ENCODE measurements around the gene SAFB. TPM values are rescaled to one million over a fixed set of nuclear protein-coding genes. Genes with fewer than 3 reads are reported as not detected.

The SAFB gene
- total and polyA plus RNA-seq, 2 experiments from 2014 or later, result 36.5 to 49.4 TPM

DNA sequence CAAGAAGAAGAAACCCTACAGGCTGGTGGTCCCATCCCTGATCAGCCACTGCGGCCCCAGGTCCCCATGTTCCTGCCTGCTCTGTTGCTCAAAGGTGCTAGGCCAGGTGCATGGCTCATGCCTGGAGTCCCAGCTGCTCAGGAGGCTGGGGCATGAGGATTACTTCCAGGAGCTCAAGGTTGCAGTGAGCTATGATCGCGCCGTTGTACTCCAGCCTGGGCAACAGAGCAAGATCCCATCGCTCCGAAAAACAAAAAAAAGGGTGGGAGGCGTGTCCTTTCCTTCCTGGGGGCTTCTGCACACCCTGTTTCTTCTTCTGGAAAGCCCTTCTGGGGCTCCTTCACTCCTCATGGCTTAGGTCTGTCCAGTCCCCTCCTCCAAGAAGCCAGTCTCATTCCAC, 43.2 kb upstream of the SAFB start:
- Histone ChIP-seq H3K4me3 (no peak overlapping the region), H3K4me2 (ENCODE audit: unreplicated experiment) (no peak overlapping the region), H3K9ac (no peak overlapping the region), H3F3A (ENCODE audit: insufficient read depth) (no peaks in the 10 kb centered on the region), H3K79me2 (ENCODE audit: insufficient read depth) (no peaks in the 10 kb centered on the region), H2AFZ (no peak overlapping the region), H4K20me1 (ENCODE audit: insufficient read depth) (no peaks in the 10 kb centered on the region), H3K36me3 (ENCODE audit: low read depth) (no peaks in the 10 kb centered on the region), H3K27ac (no peak overlapping the region), H3K4me1 (ENCODE audit: insufficient read depth) (no peaks in the 10 kb centered on the region), H3K9me2 (ENCODE audit: insufficient read depth) (no peaks in the 10 kb centered on the region), H3K9me3 (ENCODE audit: low read depth) (no peaks in the 10 kb centered on the region), H3K27me3 (replicated peaks; ENCODE audit: insufficient read depth) (no peaks in the 10 kb centered on the region)
- in situ Hi-C loops (cut with MboI), result loop anchor here (10.0 kb wide), 1 partner anchor 535 kb away; no protein-coding TSS in a partner anchor
- WGBS, 2 experiments (ENCODE audit: low coverage in 1 of 2, low lambda C conversion rate in 2 of 2, missing lambda C conversion rate in 2 of 2), result 74 to 79% methylated on average over 7 of the region's 7 CpGs
- DNase-seq, result no peak
- TF ChIP-seq EZH2 (IDR thresholded peaks at IDR 0.05; ENCODE audit: insufficient read depth, poor library complexity, severe bottlenecking), result no peak
- TF ChIP-seq EZH2phosphoT487 (IDR thresholded peaks at IDR 0.05; ENCODE audit: insufficient read depth, low read depth), result no peak

DNA sequence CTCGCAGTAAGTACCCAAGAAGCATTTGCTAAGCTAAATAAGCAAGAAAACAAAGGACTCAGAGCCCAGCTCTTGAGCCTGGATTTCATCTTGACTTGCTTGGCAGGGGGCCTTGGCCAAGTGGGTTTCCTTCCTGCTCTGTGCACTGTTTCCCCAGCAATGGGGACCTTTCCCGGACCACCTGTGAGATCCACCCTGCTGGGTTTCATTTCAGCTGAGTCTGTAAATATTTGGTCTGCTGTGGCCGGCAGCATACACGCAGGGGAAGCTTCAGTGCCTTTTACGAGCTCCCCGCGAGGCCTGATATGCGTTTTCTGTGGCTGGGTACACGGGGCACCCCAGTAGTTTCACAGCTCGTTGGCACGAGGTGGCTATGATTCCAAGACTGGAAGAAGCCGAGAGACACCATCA, 42.7 kb upstream of the SAFB start:
- Histone ChIP-seq H3K9me3 (ENCODE audit: low read depth) (no peaks in the 10 kb centered on the region), H2AFZ (no peak overlapping the region), H3K27ac (no peak overlapping the region), H3K4me2 (ENCODE audit: unreplicated experiment) (no peak overlapping the region), H4K20me1 (ENCODE audit: insufficient read depth) (no peaks in the 10 kb centered on the region), H3F3A (ENCODE audit: insufficient read depth) (no peaks in the 10 kb centered on the region), H3K4me3 (no peak overlapping the region), H3K36me3 (ENCODE audit: low read depth) (no peaks in the 10 kb centered on the region), H3K9ac (no peak overlapping the region), H3K79me2 (ENCODE audit: insufficient read depth) (no peaks in the 10 kb centered on the region), H3K4me1 (ENCODE audit: insufficient read depth) (no peaks in the 10 kb centered on the region), H3K9me2 (ENCODE audit: insufficient read depth) (no peaks in the 10 kb centered on the region), H3K27me3 (replicated peaks; ENCODE audit: insufficient read depth) (no peaks in the 10 kb centered on the region)
- DNase-seq, result no peak
- 62 to 65% methylated on average over 12 of the region's 12 CpGs for WGBS, 2 experiments (ENCODE audit: low coverage in 1 of 2, low lambda C conversion rate in 2 of 2, missing lambda C conversion rate in 2 of 2)
- in situ Hi-C loops (cut with MboI), result no loop called here
- TF ChIP-seq EZH2 (IDR thresholded peaks at IDR 0.05; ENCODE audit: insufficient read depth, poor library complexity, severe bottlenecking) (no peak), EZH2phosphoT487 (IDR thresholded peaks at IDR 0.05; ENCODE audit: insufficient read depth, low read depth) (no peak)

DNA sequence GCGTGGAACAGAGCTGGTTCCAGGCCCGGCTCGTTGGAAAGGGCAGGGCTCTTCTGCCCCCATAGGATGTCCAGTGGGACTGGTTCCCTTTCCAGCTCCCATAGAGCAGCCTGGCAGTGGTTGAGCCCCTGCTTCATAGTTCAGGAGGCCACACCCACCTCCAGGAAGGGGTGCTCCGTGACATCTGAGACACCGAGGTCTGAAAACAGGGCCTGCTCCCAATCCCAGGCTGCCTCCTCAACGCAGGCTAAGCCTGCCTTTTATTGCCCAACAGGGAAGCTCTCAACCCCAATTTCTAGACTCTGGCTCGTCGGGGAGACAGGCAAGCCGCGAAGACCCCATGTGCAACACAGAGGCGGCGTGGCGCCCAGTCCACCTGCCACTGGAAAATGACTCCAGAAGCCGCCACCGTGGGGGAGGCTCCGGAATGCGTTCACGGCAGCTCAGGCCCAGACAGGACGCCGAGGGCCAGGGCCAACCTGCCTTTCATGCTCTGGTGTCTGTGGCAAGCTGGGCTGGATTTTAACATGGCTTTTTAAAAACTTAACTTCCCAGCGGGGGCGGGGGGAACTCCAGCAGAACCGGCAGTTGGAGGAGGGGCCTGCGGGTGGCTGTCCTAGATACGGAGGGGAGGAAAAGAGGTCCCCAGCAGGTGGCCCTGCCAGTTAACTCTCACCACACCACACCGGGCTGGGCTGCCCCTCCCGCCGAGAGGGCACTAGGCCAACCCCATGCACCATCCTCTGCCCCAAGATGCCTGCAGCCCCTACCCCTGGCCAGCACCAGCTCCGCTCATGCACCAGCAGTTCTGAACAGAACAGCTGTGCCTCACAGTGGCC, 37.2 kb upstream of the SAFB start:
- H2AFZ ChIP-seq, result no peak overlapping the region
- H3K9ac ChIP-seq, result no peak overlapping the region
- peaks cover 7% of the 10 kb centered on the region; the same call in 1 of the 2 replicates for H3K36me3 ChIP-seq (ENCODE audit: low read depth)

DNA sequence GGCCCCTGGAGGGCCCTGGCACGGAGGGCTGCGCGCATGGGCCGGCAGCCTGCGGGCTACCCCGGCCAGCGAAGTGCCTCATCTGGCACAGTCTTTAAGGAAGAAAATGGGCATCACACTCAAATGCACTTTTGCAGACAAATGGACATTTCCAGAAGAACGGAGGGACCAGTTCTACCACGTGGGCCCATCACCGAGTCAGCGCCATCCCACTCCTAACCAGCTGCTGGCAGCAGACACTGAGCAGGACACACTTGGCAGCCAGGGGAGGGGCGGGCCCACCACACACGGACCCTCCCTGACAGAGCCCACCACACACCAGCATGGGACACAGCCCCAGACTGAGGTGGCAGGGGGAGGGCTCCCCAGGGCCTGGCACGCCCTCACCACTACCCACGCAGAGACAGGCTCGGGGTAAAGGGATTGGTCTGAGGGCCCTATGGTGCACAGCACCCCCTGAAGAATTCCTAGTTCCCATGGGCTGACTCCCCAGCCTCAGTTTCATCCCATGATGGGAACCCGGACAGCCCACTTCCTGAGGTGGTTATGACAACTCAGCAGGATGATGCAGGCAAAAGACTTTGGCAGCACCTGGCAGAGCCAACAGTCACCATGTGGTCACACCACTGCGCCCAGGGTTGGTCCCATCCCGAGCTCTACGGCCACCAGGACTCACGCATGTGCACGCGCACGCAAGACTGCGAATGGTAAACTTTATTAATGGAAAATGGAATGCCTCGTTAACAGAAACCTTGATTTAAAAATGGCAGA, 36.4 kb upstream of the SAFB start:
- no peaks in the 10 kb centered on the region for H3K9me3 ChIP-seq (ENCODE audit: low read depth)
- no peaks in the 10 kb centered on the region for H3F3A ChIP-seq (ENCODE audit: insufficient read depth)
- no peaks in the 10 kb centered on the region for H3K4me1 ChIP-seq (ENCODE audit: insufficient read depth)
- H3K27ac ChIP-seq, result no peak overlapping the region
- in situ Hi-C loops (cut with MboI), result no loop called here
- H3K36me3 ChIP-seq (ENCODE audit: low read depth), result peaks cover 11% of the 10 kb centered on the region; the same call in 1 of the 2 replicates
- no peaks in the 10 kb centered on the region for H3K9me2 ChIP-seq (ENCODE audit: insufficient read depth)
- no peak overlapping the region for H2AFZ ChIP-seq
- no peaks in the 10 kb centered on the region for H3K79me2 ChIP-seq (ENCODE audit: insufficient read depth)
- H3K27me3 ChIP-seq (replicated peaks; ENCODE audit: insufficient read depth), result no peaks in the 10 kb centered on the region
- H4K20me1 ChIP-seq (ENCODE audit: insufficient read depth), result no peaks in the 10 kb centered on the region
- no peak overlapping the region for H3K4me3 ChIP-seq
- no peak for TF ChIP-seq EZH2 (IDR thresholded peaks at IDR 0.05; ENCODE audit: insufficient read depth, poor library complexity, severe bottlenecking)
- no peak for TF ChIP-seq EZH2phosphoT487 (IDR thresholded peaks at IDR 0.05; ENCODE audit: insufficient read depth, low read depth)
- WGBS, 2 experiments (ENCODE audit: low coverage in 1 of 2, low lambda C conversion rate in 2 of 2, missing lambda C conversion rate in 2 of 2), result 79 to 84% methylated on average over 26 of the region's 26 CpGs
- peak; percentile 28 for DNase-seq
- H3K9ac ChIP-seq, result no peak overlapping the region
- no peak overlapping the region for H3K4me2 ChIP-seq (ENCODE audit: unreplicated experiment)

More for the DNA sequence above, 37.2 kb upstream of the SAFB start:
- Histone ChIP-seq H3K27ac (no peak overlapping the region), H3K4me2 (ENCODE audit: unreplicated experiment) (no peak overlapping the region), H3K79me2 (ENCODE audit: insufficient read depth) (no peaks in the 10 kb centered on the region), H3K27me3 (replicated peaks; ENCODE audit: insufficient read depth) (no peaks in the 10 kb centered on the region), H3K4me3 (no peak overlapping the region), H3K4me1 (ENCODE audit: insufficient read depth) (no peaks in the 10 kb centered on the region), H3F3A (ENCODE audit: insufficient read depth) (no peaks in the 10 kb centered on the region), H4K20me1 (ENCODE audit: insufficient read depth) (no peaks in the 10 kb centered on the region), H3K9me3 (ENCODE audit: low read depth) (no peaks in the 10 kb centered on the region), H3K9me2 (ENCODE audit: insufficient read depth) (no peaks in the 10 kb centered on the region)
- DNase-seq, result no peak
- WGBS, 2 experiments (ENCODE audit: low coverage in 1 of 2, low lambda C conversion rate in 2 of 2, missing lambda C conversion rate in 2 of 2), result 50 to 51% methylated on average over 26 to 27 of the region's 29 CpGs
- TF ChIP-seq EZH2phosphoT487 (IDR thresholded peaks at IDR 0.05; ENCODE audit: insufficient read depth, low read depth) (no peak), EZH2 (IDR thresholded peaks at IDR 0.05; ENCODE audit: insufficient read depth, poor library complexity, severe bottlenecking) (no peak)
- in situ Hi-C loops (cut with MboI), result no loop called here
